Measurements from ENCODE around the gene RHBDF1. TPM values are rescaled to one million over a fixed set of nuclear protein-coding genes. Genes with fewer than 3 reads are reported as not detected.

RHBDF1 gene
- total RNA-seq, 4 donors from 2014 or later: 5.6 to 22.6 (median 9.1) TPM

DNA sequence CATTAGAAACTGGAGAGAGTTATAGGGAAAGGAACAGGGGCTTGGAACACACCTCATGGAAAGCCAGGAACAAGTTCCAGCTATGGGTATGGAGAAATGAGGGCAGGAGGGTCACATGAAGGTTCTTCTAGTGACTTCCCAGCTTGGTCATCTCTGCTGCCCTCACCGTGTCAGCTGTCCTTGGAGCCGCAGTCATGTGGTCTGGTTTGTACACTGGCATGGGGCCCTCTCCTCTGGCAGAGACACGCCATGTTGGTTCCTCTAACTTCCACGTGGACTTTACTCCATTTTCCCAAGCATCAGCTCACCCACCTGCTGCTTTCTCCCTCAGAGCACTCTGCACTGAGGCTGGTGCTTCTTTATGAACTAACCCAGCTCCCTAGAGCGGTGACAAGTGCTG, 31.9 kb upstream of the RHBDF1 start:
- Histone ChIP-seq H3K27ac (peak overlapping the region; percentile 45 to 88 (median 79)), H3K27me3 (no peaks in the 10 kb centered on the region), H3K4me3 (no peak overlapping the region), H3K9me3 (no peaks in the 10 kb centered on the region), H3K4me1 (peaks cover 41 to 42% of the 10 kb centered on the region in 2 donors), H3K36me3 (peaks cover 0 to 13% of the 10 kb centered on the region in 2 donors)
- in situ Hi-C loops (cut with MboI; ENCODE audit: low sequenced_read_pairs in 4 of 4) (no loop called here), intact Hi-C loops (cut with DNase I; ENCODE audit: low total_unique reads) (no loop called here)
- DNase-seq: peak; percentile 37 to 75
- TF ChIP-seq, protein P1, sequence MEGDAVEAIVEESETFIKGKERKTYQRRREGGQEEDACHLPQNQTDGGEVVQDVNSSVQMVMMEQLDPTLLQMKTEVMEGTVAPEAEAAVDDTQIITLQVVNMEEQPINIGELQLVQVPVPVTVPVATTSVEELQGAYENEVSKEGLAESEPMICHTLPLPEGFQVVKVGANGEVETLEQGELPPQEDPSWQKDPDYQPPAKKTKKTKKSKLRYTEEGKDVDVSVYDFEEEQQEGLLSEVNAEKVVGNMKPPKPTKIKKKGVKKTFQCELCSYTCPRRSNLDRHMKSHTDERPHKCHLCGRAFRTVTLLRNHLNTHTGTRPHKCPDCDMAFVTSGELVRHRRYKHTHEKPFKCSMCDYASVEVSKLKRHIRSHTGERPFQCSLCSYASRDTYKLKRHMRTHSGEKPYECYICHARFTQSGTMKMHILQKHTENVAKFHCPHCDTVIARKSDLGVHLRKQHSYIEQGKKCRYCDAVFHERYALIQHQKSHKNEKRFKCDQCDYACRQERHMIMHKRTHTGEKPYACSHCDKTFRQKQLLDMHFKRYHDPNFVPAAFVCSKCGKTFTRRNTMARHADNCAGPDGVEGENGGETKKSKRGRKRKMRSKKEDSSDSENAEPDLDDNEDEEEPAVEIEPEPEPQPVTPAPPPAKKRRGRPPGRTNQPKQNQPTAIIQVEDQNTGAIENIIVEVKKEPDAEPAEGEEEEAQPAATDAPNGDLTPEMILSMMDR (IDR thresholded peaks at IDR 0.05 in 4 of 5, conservative IDR thresholded peaks at IDR 0.05 in 1 of 5): no peak
- TF ChIP-seq POLR2A (IDR thresholded peaks at IDR 0.05): no peak
- ATAC-seq: peak; percentile 25 to 39

DNA sequence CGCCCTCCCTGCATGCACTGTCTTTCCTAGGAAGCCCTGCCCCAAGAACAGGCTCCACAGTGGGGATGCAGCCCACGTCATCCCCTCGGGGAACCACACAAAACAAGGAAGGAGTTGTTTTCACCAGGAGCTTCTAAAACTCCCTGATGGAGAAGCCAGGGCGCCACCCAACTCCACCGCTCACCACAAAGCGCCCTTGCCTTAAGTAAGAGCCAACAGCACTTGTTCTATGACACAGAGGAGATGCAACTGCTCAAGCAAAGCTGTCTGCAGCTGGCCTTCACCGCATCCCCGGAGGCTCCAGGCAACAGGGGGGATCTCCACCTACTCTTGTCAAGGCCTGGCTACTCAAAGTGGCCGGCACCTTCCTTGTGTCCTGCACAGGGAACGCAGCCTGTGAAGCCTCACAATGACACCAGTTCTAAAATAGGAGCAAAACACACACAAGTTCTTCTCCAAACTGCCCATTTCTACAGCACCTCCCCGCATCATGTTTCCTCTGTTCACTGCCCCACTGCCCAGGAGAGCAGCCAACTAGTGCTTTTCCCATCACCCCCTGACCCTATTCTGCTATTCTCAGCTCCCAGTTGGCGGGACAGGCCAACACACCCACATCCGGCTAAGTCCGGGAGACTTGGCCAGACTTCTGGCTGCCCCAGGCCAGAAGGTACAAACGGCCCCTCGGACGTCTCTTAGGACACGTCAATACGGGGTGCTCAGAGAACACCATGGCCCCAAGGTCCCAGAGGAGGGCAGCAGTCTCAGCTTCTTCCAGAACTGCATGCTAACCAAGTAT, 29.8 kb upstream of the RHBDF1 start:
- Histone ChIP-seq H3K27me3 (no peaks in the 10 kb centered on the region), H3K4me3 (peak overlapping the region in 1 of 4 donors; percentile 25), H3K9me3 (no peaks in the 10 kb centered on the region), H3K4me1 (peaks cover 59 to 62% of the 10 kb centered on the region in 2 donors), H3K27ac (peak overlapping the region; percentile 75 to 88 (median 84)), H3K36me3 (peaks cover 0 to 6% of the 10 kb centered on the region in 2 donors)
- intact Hi-C loops (cut with DNase I; ENCODE audit: low total_unique reads): no loop called here
- in situ Hi-C loops (cut with MboI; ENCODE audit: low sequenced_read_pairs in 4 of 4): no loop called here
- no peak for TF ChIP-seq POLR2A (IDR thresholded peaks at IDR 0.05)
- TF ChIP-seq, protein P1 (IDR thresholded peaks at IDR 0.05 in 4 of 5, conservative IDR thresholded peaks at IDR 0.05 in 1 of 5): no peak
- DNase-seq (peak; percentile 76 to 87), ATAC-seq (peak; percentile 71 to 81)

DNA sequence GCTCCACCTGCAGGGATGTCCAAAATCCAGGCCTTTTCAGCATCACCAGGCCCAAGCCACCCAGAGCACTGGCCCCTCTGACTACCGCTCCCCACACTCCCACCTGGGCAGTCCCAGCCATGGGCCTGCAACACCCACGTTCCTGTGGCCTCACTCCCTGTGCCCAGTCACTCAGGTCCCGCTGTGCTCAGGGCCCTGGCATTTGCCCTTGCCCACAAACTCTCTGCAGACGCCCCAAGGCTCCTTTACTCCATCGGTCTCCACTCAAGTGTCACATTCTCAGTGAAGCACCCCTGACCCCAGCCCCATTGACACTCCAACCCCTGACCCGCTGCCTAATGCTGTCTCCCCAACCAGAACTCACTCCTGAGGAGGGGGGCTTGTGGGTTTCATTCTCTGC, 29.2 kb upstream of the RHBDF1 start:
- H3K36me3 ChIP-seq: peaks cover 0 to 6% of the 10 kb centered on the region in 2 donors
- H3K9me3 ChIP-seq: no peaks in the 10 kb centered on the region
- DNase-seq (no peak), ATAC-seq (no peak)
- in situ Hi-C loops (cut with MboI; ENCODE audit: low sequenced_read_pairs in 4 of 4) (no loop called here), intact Hi-C loops (cut with DNase I; ENCODE audit: low total_unique reads) (no loop called here)
- H3K27ac ChIP-seq: peak overlapping the region; percentile 75 to 88 (median 84)
- TF ChIP-seq, protein P1 (IDR thresholded peaks at IDR 0.05 in 4 of 5, conservative IDR thresholded peaks at IDR 0.05 in 1 of 5): no peak
- no peak for TF ChIP-seq POLR2A (IDR thresholded peaks at IDR 0.05)
- peak overlapping the region in 1 of 4 donors; percentile 25 for H3K4me3 ChIP-seq
- H3K4me1 ChIP-seq: peaks cover 61 to 65% of the 10 kb centered on the region in 2 donors
- no peaks in the 10 kb centered on the region for H3K27me3 ChIP-seq

DNA sequence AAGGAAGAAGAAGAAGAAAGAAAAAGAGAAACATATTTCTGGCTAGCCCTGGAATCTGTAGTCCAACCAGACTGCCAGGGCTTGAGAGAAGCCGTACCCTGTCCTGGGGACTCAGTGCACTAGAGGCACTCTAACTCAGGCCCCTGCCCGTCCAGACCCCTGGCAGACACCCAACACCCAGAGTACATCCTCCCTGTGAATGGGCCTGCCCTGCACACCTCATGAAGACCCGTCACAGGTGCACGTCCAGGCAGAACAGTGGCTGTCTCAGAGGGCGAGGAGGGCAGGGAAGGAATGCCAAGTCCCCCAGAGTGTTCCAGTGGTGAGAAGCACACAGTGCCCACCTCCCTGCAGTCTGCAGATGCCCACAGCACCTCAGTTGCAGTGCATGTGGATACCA, 28.6 kb upstream of the RHBDF1 start:
- H3K27me3 ChIP-seq: no peaks in the 10 kb centered on the region
- intact Hi-C loops (cut with DNase I; ENCODE audit: low total_unique reads) (no loop called here), in situ Hi-C loops (cut with MboI; ENCODE audit: low sequenced_read_pairs in 4 of 4) (no loop called here)
- H3K27ac ChIP-seq: peak overlapping the region; percentile 75 to 88 (median 84)
- no peaks in the 10 kb centered on the region for H3K9me3 ChIP-seq
- TF ChIP-seq, protein P1 (IDR thresholded peaks at IDR 0.05 in 4 of 5, conservative IDR thresholded peaks at IDR 0.05 in 1 of 5): no peak
- TF ChIP-seq POLR2A (IDR thresholded peaks at IDR 0.05): no peak
- DNase-seq (no peak), ATAC-seq (no peak)
- peaks cover 0 to 6% of the 10 kb centered on the region in 2 donors for H3K36me3 ChIP-seq
- H3K4me1 ChIP-seq: peaks cover 61 to 65% of the 10 kb centered on the region in 2 donors
- no peak overlapping the region for H3K4me3 ChIP-seq
